T-helper 1 cell (primary cell): ENCODE measurements around the gene ROPN1B.
"Not testable (repeated sequence)": the region's sequence is repeated elsewhere in the genome, so short reads cannot be mapped to it uniquely, and the experiment has no call there.

Experiments
- DNase-seq, 5 donors: peaks; one replicate each; pipeline ENCODE4 v3.0.0-alpha.2; 2012 to 2020
- total RNA-seq, 4 donors: gene quantifications; one replicate each; lab custom pipeline; 2026; lab: John Stamatoyannopoulos, UW

ROPN1B gene
- total RNA-seq: 0 reads per million in 4 donors

DNA sequence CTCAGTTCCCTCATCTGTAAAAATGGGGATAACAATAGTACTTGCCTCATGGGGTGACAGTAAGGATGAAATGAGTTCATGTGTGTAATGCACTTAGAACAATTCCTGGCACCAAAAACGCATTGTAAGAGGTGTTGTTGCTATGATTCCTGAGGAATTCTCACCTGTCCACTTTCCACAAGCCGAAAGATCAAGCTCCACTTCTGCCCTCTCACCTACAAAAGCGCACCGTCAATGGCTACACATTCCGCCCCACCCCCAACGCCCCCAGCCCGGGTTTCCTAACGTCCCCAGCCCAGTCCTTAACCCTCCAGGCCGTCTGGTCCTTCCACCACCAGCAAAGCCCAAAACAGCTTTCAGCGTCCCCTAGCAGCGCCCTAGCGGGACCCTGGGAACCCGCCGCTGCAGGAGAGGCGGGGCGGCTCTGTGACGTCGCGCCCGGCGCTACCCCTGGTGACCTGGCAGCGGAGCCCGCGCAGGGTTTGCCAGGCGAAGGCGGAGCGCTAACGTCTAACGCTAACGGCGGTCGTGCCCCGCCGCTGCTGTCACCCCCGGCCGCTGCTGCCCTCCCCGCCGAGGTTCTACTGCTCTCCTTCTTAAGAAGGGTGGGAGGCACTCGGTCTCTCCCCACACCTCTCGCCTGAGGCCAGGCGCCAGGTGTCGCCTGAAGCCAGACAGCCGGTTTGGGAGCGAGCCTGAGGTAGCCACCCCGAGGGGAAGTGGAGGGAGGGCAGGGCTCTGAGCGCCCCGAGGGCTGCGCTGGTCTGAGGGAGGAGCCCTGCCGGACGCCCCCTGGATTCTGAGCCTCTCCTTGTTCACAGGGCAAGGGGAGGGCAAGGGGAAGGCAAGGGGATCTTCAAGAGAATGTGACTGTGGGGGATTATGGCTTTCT lies at the start of gene ROPN1B:
Gene ROPN1B, plus strand, starts transcription at position 478 of the 892 bp plus-strand sequence. CDS start 2,877 bp downstream, outside the sequence.
- not testable (repeated sequence) for DNase-seq

DNA sequence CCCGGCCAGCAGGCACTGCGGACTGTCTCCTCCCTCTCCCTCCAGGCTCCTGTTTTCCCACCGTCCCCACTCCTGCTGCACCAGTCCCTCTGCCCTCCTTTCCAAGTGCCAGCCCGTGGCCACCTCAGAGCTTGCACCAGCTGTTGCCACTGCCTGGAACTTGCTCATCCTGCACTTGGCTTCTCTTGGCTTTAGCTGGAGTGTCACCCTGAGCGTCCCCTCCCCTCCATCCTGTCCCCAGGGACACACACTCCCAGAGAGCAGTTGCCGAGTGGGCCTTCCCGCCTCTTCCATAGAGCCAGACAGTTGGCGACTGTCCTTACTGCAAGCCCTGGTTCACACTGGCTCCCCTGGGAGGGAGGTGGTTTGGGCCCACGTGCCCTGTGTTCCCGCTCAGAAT lies 48.8 kb upstream of the ROPN1B start:
- not testable (repeated sequence) for DNase-seq

DNA sequence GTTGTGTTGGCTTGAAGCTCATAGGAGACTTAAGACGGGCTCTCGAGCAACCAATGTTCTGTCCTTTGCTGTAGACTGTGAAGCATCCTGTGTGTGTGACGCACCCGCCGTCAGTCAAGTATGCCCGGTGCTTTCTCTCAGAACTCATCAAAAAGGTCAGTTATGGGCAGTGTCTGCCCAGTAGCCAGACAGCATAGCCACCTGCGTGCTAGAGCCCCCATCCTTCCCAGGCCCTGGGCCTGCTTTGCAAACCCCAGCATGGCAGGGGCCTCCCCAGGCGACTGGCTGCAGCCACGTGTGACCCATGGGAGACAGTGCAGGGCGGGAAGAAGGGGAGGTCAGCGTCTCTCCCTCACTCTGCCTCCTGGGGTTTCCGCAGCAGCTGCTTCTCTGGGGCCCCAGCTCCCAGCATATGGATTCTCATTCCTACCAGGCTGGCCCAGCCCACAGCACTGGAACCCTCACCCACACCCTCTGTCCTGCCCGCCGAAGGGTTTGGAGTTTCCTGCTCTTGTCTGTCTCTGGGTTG lies 48.2 kb upstream of the ROPN1B start:
- not testable (repeated sequence) for DNase-seq

DNA sequence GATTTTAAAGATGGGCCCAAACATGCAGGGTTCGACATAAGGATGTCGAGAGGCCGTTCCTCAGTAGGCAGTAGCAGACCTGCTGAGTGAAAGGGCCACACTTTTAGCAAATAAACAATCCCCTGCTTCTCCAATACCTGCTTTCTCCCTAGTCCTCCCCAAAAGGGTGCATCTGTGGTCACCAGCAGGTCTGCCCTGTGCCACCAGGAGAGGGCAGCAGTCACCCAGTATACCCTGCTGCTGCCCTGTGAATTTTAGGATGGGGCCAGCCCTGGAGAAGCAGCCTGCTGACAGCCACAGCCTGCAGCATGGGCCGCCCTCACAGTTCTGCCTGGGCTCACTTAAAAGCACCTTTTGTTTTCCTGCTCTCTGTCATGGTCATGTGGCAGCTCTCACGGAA lies 47.3 kb upstream of the ROPN1B start:
- peak in 3 of 5 donors; percentile 14 to 32 (median 32) for DNase-seq

DNA sequence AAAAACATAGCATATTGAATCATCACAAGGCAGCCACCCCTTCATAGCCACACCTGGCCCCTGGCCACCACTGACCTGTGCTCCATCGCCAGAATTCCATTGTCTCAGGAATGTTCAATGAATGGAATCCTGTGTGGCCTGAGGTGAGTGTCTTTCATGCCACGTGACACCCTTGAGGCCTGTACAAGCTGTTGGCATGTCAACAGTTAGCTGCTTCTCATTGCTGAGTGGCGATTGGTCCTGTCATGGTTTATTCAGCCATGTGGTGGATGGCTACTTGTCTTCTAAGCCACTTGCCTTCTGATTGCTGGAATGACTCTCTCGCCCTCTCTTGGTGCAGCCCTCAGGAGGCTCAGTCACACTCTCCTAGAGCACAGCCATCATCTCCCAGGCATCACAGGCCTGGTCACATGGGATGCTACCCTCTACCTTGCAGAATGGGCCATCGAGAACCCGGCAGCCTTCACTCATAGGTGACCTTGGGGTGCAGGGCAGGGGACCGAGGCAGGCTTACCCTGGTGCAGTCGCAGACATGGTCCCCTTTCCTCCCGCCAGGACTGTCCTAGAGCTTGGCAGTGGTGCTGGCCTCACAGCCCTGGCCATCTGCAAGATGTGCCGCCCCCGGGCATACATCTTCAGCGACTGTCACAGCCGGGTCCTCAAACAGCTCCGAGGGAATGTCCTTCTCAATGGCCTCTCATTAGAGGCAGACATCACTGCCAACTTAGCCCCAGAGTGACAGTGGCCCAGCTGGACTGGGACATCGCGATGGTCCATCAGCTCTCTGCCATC lies 45.5 kb upstream of the ROPN1B start:
- not testable (repeated sequence) for DNase-seq

DNA sequence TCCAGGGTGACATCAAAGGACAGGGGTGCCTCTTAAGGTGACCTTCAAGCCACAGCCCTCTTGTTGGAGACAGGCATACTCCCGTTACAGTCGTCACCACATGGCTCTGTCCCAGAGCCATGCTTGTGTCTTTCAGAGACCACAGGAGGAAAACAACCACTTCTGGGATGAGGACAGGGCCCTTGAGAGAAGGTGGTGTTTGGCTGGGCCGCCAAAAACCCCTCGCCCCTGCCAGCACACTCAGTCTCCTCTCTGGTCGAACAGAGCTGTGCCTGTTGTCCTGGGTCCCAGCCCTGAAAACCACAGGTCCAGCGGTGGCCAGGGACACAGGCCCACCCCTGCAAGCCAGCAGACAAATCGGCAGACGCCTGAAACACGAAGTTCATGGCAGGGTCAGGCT lies 44.7 kb upstream of the ROPN1B start:
- not testable (repeated sequence) for DNase-seq

DNA sequence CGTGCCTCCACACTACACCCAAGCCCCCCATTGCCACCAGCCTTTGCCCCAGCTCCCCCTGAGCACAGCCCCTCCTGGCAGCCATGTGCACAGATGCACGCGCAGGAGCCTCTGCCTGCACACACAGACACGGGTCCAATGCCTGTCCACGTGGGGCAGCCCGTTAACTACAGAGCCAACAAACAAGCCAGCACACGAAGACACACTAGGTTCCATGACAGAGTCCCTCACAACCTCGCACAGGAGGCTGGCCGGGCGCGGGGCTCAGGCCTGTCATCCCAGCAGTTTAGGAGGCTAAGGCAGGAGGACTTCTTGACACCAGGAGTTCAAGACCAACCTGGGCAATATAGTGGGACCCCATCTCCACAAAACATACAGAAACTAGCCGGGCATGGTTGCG lies 43.3 kb upstream of the ROPN1B start:
- not testable (repeated sequence) for DNase-seq

DNA sequence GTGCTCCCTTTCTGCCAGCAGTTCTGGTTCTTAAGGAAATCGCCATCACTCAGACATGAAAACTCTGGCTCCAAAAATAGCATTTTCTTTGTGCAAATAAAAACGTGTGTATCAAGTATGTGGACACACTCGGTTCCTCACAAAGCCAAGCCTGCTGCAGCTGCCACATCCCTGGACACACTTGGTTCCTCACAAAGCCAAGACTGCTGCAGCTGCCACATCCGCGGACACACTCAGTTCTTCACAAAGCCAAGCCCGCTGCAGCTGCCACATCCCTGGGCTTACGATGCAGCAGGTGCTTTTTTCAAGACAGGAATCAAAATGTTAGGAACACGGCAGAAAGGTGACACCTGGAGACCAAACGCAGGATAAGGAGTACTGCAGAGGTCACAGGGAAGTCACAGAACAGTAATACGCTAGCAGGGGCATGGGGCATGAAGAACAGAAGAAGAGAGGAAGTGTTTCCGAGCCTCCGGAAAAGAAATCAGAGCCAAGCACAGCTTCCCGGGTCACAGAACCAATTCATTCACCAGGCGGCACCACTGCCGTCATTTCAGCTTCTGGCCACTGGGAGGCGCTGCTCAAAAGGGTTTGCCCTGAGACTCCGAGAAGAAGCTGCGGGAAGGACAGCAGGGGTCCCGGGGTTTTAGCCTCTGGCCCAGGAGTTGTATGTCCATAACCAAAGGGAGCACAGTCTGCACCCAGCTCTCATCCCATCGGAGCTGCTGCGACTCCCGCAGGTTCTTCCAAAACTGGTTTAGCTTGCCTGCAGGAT lies 40.0 kb upstream of the ROPN1B start:
- peak; percentile 23 to 59 (median 42) for DNase-seq

DNA sequence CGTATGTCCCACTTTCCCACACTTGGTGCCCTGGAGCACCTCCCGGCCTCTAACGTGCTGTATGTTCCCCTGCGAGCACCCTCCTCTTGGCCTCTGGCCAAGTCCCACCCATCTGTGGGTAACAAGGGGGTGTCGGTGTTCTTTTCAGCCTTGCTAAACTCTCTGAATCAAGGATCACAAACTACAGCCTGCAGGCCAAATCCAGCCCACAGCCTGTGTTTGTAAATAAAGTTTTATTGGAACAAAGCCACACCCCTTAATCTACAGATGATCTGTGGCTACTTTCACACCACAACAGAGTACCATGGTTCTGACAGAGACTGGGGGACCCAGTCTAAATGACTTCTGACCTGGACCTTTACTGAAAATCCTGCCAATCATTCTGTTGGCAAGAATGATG lies 39.2 kb upstream of the ROPN1B start:
- not testable (repeated sequence) for DNase-seq

DNA sequence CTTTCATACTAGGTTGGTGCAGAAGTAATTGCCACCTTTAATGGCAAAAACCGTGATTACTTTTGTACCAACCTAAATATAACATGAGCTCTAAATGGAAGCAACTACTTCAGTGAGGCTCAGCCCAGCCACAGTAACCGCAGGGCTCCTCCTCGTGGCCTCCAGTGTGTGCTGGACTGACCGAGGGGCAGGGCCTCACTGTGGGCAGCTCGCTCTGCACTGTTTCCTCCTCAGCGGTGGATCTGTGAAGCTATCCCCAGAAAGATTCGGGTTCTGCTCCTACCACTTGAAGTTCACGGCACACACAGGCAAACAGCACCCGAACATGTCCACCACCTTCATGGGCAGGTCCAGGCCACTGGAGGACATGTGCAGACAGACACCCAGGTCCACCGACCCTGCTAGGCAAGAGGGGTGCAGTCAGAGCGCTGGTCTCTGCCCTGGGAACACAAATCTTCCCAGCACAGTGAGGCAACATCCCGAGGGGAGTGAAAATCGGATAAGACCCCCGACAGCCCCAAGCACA lies 37.6 kb upstream of the ROPN1B start:
- not testable (repeated sequence) for DNase-seq

DNA sequence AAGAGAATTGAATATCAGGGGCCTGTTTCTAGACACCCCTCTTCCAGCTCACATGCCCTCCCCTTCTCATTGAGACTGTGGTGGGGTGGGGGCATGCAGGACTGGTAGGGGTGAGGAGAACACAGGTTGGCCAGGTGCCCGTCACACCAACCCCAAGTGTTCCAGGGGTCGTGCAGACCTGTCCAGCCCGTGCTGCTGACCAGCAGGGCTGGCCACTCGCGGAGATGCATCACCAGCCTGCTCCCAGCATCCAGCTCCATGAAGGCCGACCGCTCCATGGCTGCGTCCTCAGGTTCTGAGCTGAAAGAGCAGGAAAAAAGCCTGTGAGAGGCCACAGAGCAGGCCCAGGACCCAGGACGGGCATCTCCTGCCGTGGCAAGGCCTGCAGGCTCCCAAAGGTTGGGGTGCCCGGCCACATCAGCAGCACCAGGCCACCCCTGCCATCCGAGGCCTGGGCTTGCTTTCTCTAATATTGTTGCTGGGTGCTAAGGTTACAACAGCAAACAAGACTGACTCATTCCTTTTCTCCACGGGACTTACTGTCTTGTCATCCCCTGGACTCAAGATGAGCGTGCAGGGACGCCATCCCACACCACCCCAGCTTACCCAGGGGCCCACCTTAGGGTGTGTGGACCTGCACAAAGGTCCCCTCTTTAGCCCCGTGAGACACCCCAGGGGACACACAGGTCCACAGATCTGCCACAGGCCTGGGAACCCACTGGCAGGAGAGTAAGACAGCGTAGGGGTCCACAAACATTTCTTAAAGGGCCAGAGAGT lies 35.4 kb upstream of the ROPN1B start:
- DNase-seq: not testable (repeated sequence)

DNA sequence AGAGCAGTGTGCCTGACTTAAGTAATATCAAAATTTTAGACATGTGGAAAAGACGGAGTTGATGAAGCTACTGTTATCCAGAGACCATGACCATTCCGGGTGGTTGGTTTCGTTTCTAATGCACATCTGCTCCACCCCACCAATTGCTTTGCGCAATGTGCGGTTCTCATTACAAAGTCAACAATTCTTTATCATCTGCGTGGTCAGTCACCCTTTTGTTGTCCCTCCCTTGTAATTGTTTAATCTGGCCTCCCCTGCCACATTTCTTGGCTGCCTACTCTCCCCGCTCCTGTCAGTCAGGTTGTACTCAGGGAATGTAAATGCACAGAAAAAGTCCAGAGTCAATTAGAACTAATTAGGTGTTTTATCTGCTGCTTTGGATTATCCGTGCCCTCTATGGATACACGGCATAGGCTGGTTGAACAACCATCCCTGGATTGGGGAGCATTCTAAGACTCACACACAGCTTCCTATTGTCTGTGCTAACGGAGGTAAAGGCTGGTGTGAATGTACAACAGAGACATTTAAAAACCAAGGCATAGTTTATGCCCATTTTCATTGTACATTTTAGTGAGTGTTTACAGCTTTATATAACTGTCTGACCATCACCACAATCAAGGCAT lies 33.6 kb upstream of the ROPN1B start:
- DNase-seq: not testable (repeated sequence)

DNA sequence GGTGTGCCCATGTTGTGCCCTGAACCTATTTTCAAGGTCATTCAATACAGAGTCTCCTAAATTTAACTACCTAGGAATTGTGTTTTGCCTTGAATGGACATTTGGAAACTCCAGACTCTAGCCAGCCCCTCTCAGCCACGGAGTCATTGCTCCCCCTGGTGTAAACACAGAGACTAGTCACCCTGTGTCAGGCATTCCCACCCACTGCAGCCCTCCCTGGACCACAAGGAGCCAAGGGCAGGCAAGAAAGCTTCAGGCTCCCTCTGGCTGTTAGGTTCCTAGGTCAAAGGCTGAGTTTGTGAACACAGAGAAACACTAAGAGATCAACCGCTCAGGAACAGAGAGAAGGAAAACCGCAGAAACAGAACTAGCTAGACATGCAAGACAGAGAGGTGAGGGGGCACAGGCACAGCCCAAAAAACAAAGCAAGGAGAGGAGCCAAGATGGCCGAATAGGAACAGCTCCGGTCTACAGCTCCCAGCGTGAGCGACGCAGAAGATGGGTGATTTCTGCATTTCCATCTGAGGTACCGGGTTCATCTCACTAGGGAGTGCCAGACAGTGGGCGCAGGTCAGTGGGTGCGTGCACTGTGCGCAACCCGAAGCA lies 32.7 kb upstream of the ROPN1B start:
- DNase-seq: not testable (repeated sequence)

DNA sequence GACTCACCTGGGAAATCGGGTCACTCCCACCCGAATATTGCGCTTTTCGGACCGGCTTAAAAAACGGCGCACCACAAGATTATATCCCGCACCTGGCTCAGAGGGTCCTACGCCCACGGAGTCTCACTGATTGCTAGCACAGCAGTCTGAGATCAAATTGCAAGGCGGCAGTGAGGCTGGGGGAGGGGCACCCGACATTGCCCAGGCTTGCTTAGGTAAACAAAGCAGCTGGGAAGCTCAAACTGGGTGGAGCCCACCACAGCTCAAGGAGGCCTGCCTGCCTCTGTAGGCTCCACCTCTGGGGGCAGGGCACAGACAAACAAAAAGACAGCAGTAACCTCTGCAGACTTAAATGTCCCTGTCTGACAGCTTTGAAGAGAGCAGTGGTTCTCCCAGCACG lies 32.1 kb upstream of the ROPN1B start:
- not testable (repeated sequence) for DNase-seq

DNA sequence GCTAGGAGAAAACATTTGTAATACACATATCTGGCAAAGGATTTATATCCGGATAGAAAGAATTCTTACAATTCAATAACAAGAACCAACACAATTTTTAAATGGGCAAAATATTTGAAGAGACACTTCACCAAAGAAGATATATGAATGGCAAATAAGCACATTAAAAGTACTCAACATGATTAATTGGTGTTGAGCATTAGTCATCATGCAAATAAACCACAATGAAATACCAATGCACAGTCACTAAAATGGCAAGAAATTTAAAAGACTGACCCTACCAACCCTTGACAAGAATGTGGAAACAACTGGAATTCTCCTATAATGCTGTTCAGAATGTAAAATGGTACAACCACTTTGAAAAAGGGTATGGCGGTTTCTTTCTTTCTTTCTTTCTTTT lies 21.2 kb upstream of the ROPN1B start:
- DNase-seq: not testable (repeated sequence)

DNA sequence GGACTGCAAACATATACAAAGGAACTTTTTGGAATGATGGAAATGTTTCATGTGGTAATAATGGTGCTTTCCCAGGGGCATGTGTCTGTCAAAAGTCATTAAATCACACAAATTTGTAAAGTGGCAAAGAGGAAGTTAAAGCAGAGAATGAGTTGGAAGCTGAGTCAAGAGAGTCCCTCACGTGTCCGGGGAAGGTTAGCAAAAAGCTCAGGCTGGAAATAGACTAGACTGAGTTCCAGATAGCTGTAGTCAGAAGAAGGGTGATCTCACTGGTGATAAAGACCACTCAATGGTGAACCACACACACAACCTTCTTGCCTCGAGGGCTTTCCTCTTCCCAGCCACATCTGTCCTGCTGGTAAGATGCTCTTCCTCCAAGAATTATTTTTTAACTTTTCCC lies 20.1 kb upstream of the ROPN1B start:
- DNase-seq: not testable (repeated sequence)

DNA sequence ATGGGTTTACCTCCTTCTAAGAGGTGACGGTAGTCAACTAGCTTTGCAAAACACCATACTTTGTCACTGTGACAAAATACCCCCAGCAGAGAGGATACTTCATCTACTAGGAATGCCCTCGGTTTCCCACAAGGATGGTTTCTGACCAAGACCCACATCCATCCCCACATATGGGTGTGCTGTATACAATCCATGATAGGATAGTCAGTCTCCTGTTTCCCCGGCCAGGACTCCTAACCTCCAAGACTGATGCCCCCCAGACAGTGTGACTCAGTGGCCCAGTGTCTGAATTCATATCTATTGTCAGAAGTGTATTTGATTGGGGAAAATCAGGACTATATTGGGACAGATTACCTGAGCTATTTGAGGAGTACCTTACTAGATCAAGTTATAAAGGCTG lies 17.8 kb upstream of the ROPN1B start:
- not testable (repeated sequence) for DNase-seq

DNA sequence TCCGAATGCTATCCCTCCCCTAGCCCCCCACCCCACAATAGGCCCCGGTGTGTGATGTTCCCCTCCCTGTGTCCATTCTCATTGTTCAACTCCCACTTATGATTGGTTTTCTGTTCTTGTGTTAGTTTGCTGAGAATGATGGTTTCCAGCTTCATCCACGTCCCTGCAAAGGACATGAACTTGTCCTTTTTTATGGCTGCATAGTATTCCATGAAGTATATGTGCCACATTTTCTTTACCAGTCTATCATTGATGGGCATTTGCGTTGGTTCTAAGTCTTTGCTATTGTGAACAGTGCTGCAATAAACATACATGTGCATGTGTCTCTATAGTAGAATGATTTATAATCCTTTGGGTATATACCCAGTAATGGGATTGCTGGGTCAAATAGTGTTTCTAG lies 12.0 kb upstream of the ROPN1B start:
- DNase-seq: not testable (repeated sequence)

DNA sequence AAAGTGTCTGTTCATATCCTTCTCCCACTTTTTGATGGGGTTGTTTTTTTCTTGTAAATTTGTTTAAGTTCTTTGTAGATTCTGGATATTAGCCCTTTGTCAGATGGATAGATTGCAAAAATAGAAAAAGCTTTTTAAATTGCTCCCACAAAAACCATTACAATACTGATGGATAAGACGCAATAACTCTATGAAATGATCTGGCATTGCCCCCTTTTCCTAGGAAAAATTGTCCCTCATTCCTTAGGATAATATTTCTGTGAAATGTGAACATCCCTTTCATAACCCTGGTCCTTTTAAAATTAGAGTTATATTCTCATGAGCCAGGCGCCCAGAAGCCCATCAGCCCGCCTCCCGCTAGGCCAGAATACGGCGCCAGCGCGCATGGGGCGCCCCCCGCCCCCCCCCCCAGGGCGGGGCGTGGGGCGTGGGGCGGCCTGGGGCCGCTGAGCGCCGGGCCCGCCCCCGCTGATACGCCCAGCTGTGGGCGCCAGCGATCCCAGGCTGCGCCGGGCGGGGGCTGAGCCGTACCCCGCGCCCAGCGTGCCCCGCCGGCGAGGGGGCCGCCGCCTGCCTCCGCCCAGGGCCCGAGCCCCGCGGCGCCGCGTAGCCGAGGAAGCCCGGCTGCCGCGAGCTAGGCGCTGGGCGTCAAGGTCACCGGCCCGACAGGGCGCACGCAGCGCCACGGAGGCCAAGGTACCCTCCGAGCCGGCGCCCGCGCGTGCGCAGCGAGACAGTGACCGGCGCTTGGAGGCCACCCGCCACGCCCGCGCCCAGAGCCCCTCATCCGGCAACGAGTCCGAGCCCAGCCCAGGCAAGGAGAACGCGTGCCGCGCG lies 11.1 kb upstream of the ROPN1B start:
- DNase-seq: no peak
